ENCODE results near the gene GFER. TPM values are rescaled to one million over a fixed set of nuclear protein-coding genes. Genes with fewer than 3 reads are reported as not detected.

The GFER gene
- total and polyA plus RNA-seq, 10 of the 15 experiments (the other 5 are each of a cell fraction or from before 2014, with no cell fraction given), result 2.4 to 57.7 (median 31.3) TPM

- ChIA-PET CTCF (interaction anchor here (0.8 to 2.3 kb wide), 5 partner anchors 9 to 139 kb away, joined by 3 to 11 read pairs (median 5); no protein-coding TSS in a partner anchor), POLR2A (interaction anchor here (0.6 to 0.9 kb wide), 2 partner anchors 9 to 401 kb away, joined by 3 to 6 read pairs; no protein-coding TSS in a partner anchor), RAD21 (ENCODE audit: unreplicated experiment) (no interaction called here), SMC1A (ENCODE audit: uncharacterized antibody, unreplicated experiment) (no interaction called here)
- no TSS peak for BruUV-seq (replicated peaks)
- Histone ChIP-seq H3K9ac (ENCODE audit: control insufficient read depth, insufficient read depth, low read length) (no peak overlapping the region), H3K4me3 (no peak overlapping the region), H4K20me1 (ENCODE audit: control insufficient read depth, insufficient read depth) (no peaks in the 10 kb centered on the region), H2AFZ (ENCODE audit: control insufficient read depth, low read depth, low read length) (no peak overlapping the region), H3K4me2 (ENCODE audit: control insufficient read depth, insufficient read depth) (no peak overlapping the region), H3K9me3 (replicated peaks; ENCODE audit: control insufficient read depth, insufficient read depth, low read length) (no peaks in the 10 kb centered on the region), H3K27me3 (replicated peaks in 1 of 2; ENCODE audit: control insufficient read depth in 2 of 2, insufficient read depth in 2 of 2, low read length in 1 of 2) (no peaks in the 10 kb centered on the region), H3K36me3 (ENCODE audit: control insufficient read depth in 2 of 2, insufficient read depth in 2 of 2, low read length in 1 of 2) (no peaks in the 10 kb centered on the region), H3K79me2 (ENCODE audit: control insufficient read depth, insufficient read depth, low read length) (peaks cover 20% of the 10 kb centered on the region), H3K27ac (ENCODE audit: control insufficient read depth, insufficient read depth) (no peak overlapping the region), H3K4me1 (ENCODE audit: control insufficient read depth, insufficient read depth, low read length) (peaks cover 7% of the 10 kb centered on the region)
- ATAC-seq, result no peak
- intact Hi-C loops (cut with micrococcal nuclease; ENCODE audit: unreplicated experiment) (no loop called here), in situ Hi-C loops (cut with MboI) (loop anchor here (10.0 kb wide), 1 partner anchor 481 kb away; no protein-coding TSS in a partner anchor)
- no peak for DNase-seq (ENCODE audit: low read depth, low spot score)
- TF ChIP-seq, protein P1, sequence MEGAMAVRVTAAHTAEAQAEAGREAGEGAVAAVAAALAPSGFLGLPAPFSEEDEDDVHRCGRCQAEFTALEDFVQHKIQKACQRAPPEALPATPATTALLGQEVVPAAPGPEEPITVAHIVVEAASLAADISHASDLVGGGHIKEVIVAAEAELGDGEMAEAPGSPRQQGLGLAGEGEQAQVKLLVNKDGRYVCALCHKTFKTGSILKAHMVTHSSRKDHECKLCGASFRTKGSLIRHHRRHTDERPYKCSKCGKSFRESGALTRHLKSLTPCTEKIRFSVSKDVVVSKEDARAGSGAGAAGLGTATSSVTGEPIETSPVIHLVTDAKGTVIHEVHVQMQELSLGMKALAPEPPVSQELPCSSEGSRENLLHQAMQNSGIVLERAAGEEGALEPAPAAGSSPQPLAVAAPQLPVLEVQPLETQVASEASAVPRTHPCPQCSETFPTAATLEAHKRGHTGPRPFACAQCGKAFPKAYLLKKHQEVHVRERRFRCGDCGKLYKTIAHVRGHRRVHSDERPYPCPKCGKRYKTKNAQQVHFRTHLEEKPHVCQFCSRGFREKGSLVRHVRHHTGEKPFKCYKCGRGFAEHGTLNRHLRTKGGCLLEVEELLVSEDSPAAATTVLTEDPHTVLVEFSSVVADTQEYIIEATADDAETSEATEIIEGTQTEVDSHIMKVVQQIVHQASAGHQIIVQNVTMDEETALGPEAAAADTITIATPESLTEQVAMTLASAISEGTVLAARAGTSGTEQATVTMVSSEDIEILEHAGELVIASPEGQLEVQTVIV (IDR thresholded peaks at IDR 0.05; ENCODE audit: borderline replicate concordance, partially characterized antibody), result no peak
- TF ChIP-seq, protein P2, sequence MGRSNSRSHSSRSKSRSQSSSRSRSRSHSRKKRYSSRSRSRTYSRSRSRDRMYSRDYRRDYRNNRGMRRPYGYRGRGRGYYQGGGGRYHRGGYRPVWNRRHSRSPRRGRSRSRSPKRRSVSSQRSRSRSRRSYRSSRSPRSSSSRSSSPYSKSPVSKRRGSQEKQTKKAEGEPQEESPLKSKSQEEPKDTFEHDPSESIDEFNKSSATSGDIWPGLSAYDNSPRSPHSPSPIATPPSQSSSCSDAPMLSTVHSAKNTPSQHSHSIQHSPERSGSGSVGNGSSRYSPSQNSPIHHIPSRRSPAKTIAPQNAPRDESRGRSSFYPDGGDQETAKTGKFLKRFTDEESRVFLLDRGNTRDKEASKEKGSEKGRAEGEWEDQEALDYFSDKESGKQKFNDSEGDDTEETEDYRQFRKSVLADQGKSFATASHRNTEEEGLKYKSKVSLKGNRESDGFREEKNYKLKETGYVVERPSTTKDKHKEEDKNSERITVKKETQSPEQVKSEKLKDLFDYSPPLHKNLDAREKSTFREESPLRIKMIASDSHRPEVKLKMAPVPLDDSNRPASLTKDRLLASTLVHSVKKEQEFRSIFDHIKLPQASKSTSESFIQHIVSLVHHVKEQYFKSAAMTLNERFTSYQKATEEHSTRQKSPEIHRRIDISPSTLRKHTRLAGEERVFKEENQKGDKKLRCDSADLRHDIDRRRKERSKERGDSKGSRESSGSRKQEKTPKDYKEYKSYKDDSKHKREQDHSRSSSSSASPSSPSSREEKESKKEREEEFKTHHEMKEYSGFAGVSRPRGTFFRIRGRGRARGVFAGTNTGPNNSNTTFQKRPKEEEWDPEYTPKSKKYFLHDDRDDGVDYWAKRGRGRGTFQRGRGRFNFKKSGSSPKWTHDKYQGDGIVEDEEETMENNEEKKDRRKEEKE (IDR thresholded peaks at IDR 0.05), result no peak
- 81% methylated on average over 15 of the region's 15 CpGs for WGBS (ENCODE audit: insufficient coverage, insufficient replicate concordance, low lambda C conversion rate, missing lambda C conversion rate)
- FAIRE-seq, result no peak
Measured at GRCh38 chr16:2013527-2013926, 29.5 kb downstream of the GFER start.
